Epithelial cell of proximal tubule (primary cell): ENCODE results near the gene ANKRD55. TPM values are rescaled to one million over a fixed set of nuclear protein-coding genes. Genes with fewer than 3 reads are reported as not detected.

Experiments used
- total RNA-seq: library from RNA; depleted of rRNA; stranded (reverse); fragments of >200 nt; gene quantifications from 2 replicates; pipeline ENCODE4 v1.2.3, GENCODE V29; 2015

Gene ANKRD55
- total RNA-seq, 1 donor from 2014 or later, result not detected

Other genes starting within 250 kb of the ANKRD55 start
- gene IL6ST, start 238.4 kb downstream of the ANKRD55 start, total RNA-seq, result 55.1 and 61.6 TPM in 2 replicates